ENCODE measurements around the gene LUC7L3. TPM values are rescaled to one million over a fixed set of nuclear protein-coding genes. Genes with fewer than 3 reads are reported as not detected.
A peak's percentile ranks its signal among the peaks of the same experiment; 100 is the strongest.

LUC7L3 gene
- total RNA-seq, result 100 to 1,000 TPM; 170 to 429 (median 221) TPM
- polyA plus RNA-seq, result 1,000 to 10,000 TPM in 1 of 3 donors, 100 to 1,000 TPM in 1, 10 to 100 TPM in 1; 63.4 to 1,211 (median 106) TPM
- long read RNA-seq, donor 1, full-length matches to known transcripts, result 13 of 40 reads
- long read RNA-seq, donor 1, partial matches to known transcripts, result 27 of 40 reads
- long read RNA-seq, donor 1, other reads (novel, unspliced or antisense), result 0 of 40 reads
- long read RNA-seq, donor 2, full-length matches to known transcripts, result 29 of 179 reads
- long read RNA-seq, donor 2, partial matches to known transcripts, result 150 of 179 reads
- long read RNA-seq, donor 2, other reads (novel, unspliced or antisense), result 0 of 179 reads
- long read RNA-seq, donor 3, full-length matches to known transcripts, result 20 of 77 reads
- long read RNA-seq, donor 3, partial matches to known transcripts, result 57 of 77 reads
- long read RNA-seq, donor 3, other reads (novel, unspliced or antisense), result 0 of 77 reads
- long read RNA-seq, donor 4, partial matches to known transcripts, result 0 of 1 reads
- long read RNA-seq, donor 4, other reads (novel, unspliced or antisense), result 0 of 1 reads
- long read RNA-seq, donor 5, transcript LUC7L3-213 (4 exons, 533 nt), result major isoform, 7 of 83 reads
- long read RNA-seq, donor 5, partial matches to known transcripts, result 65 of 83 reads
- long read RNA-seq, donor 5, other reads (novel, unspliced or antisense), result 0 of 83 reads
- long read RNA-seq, donor 6, full-length matches to known transcripts, result 71 of 242 reads
- long read RNA-seq, donor 6, partial matches to known transcripts, result 157 of 242 reads
- long read RNA-seq, donor 6, other reads (novel, unspliced or antisense), result 14 of 242 reads
- long read RNA-seq, donor 7, full-length matches to known transcripts, result 14 of 110 reads
- long read RNA-seq, donor 7, partial matches to known transcripts, result 96 of 110 reads
- long read RNA-seq, donor 7, other reads (novel, unspliced or antisense), result 0 of 110 reads
- long read RNA-seq, donor 8, full-length matches to known transcripts, result 20 of 132 reads
- long read RNA-seq, donor 8, partial matches to known transcripts, result 112 of 132 reads
- long read RNA-seq, donor 8, other reads (novel, unspliced or antisense), result 0 of 132 reads
- long read RNA-seq, donor 9, full-length matches to known transcripts, result 7 of 55 reads
- long read RNA-seq, donor 9, partial matches to known transcripts, result 48 of 55 reads
- long read RNA-seq, donor 9, other reads (novel, unspliced or antisense), result 0 of 55 reads
- long read RNA-seq, donor 10, full-length matches to known transcripts, result 14 of 50 reads
- long read RNA-seq, donor 10, partial matches to known transcripts, result 36 of 50 reads
- long read RNA-seq, donor 10, other reads (novel, unspliced or antisense), result 0 of 50 reads

GRCh38 chr17:50719144-50719923, at the start of gene LUC7L3:
Gene LUC7L3 (plus strand): TSS chr17:50719603. CDS start chr17:50719733, 130 bp downstream.
- peak; percentile 95 to 98 for DNase-seq
- H3K27me3 ChIP-seq, result no peaks in the 10 kb centered on the region
- H3K27ac ChIP-seq, result peak within 1 kb of the TSS; percentile 88 to 100 (median 99)
- TF ChIP-seq POLR2AphosphoS5 (IDR thresholded peaks at IDR 0.05) (peak; percentile 84 to 96 (median 87)), CTCF (IDR thresholded peaks at IDR 0.05) (no peak), POLR2A (IDR thresholded peaks at IDR 0.05) (peak in 1 of 4 donors; percentile 49)
- peaks cover 32 to 45% (median 42%) of the 10 kb centered on the region in 4 donors for H3K4me1 ChIP-seq
- WGBS, 5 donors, result 1 to 2% (median 2%) methylated on average over 34 to 76 of the region's 76 CpGs
- H3K36me3 ChIP-seq, result no peaks in the 10 kb centered on the region
- intact Hi-C loops (cut with DNase I; ENCODE audit: low total_unique reads), result no loop called here
- peak within 1 kb of the TSS; percentile 68 to 92 (median 76) for H3K4me3 ChIP-seq
- H3K9me3 ChIP-seq, result no peaks in the 10 kb centered on the region

GRCh38 chr17:50672071-50672470, 47.3 kb upstream of the LUC7L3 start:
- Histone ChIP-seq H3K9me3 (no peaks in the 10 kb centered on the region), H3K27me3 (no peaks in the 10 kb centered on the region), H3K4me3 (no peak overlapping the region), H3K36me3 (peaks cover 0 to 34% (median 13%) of the 10 kb centered on the region in 4 donors), H3K4me1 (peaks cover 11 to 37% (median 19%) of the 10 kb centered on the region in 4 donors), H3K27ac (no peak overlapping the region)
- no peak for TF ChIP-seq POLR2A (IDR thresholded peaks at IDR 0.05)
- no peak for TF ChIP-seq POLR2AphosphoS5 (IDR thresholded peaks at IDR 0.05)
- intact Hi-C loops (cut with DNase I; ENCODE audit: low total_unique reads), result no loop called here
- DNase-seq, result no peak
- WGBS, 5 donors, result 89 to 96% (median 95%) methylated on average over 5 of the region's 5 CpGs

GRCh38 chr17:50672831-50673551, 46.4 kb upstream of the LUC7L3 start:
- DNase-seq, result no peak

More at GRCh38 chr17:50672831-50673551, 46.4 kb upstream of the LUC7L3 start:
- Histone ChIP-seq H3K27me3 (no peaks in the 10 kb centered on the region), H3K36me3 (peaks cover 4 to 38% (median 19%) of the 10 kb centered on the region in 4 donors), H3K4me3 (no peak overlapping the region), H3K4me1 (peaks cover 11 to 31% (median 19%) of the 10 kb centered on the region in 4 donors), H3K9me3 (no peaks in the 10 kb centered on the region), H3K27ac (no peak overlapping the region)
- TF ChIP-seq POLR2AphosphoS5 (IDR thresholded peaks at IDR 0.05) (no peak), EP300 (IDR thresholded peaks at IDR 0.05) (no peak), POLR2A (IDR thresholded peaks at IDR 0.05) (no peak), CTCF (IDR thresholded peaks at IDR 0.05) (no peak)
- intact Hi-C loops (cut with DNase I; ENCODE audit: low total_unique reads), result no loop called here
- WGBS, 5 donors, result 86 to 91% (median 87%) methylated on average over 15 to 20 of the region's 20 CpGs

Data from stomach (tissue), 19 donors.